ENCODE results near the gene ZNF385D. TPM values are rescaled to one million over a fixed set of nuclear protein-coding genes. Genes with fewer than 3 reads are reported as not detected.

ZNF385D gene
- total and polyA plus RNA-seq, 4 donors: 0.17 to 30.9 (median 1.9) TPM

DNA sequence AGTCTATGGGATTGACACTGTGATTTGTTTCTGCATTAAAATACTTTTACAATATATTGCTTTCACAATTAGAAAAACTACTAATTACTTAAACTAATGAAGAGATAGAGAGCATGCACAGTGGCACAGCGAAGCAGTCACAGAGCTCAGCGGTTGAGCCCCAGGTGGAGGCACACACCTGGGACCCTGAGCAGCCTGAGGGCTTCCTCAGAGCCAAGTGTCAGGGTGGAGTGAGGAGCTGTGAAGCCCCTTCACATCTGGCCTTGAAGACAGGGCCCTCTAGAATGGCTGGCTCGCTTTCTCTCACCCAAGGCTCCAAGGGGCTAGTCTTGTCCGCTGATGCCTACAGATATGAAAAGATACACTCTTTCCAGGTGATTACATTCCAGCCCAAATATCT is 287.7 kb downstream of the ZNF385D start:
- WGBS, 2 donors: 89 to 97% methylated on average over 4 of the region's 4 CpGs
- Histone ChIP-seq H3K27ac (ENCODE audit: low read depth in 1 of 2, low read length in 1 of 2) (no peak overlapping the region), H3K36me3 (ENCODE audit: control insufficient read depth in 4 of 4, insufficient read depth in 4 of 4, low read length in 4 of 4) (peaks cover 0 to 2% (median 0%) of the 10 kb centered on the region in 4 donors), H3K9me3 (ENCODE audit: control insufficient read depth in 4 of 4, insufficient read depth in 3 of 4, low read length in 3 of 4) (no peaks in the 10 kb centered on the region), H3K9ac (ENCODE audit: insufficient read depth in 1 of 2, low read length in 2 of 2) (no peak overlapping the region), H3K27me3 (ENCODE audit: control insufficient read depth in 3 of 3, insufficient read depth in 3 of 3, low read length in 2 of 3) (no peaks in the 10 kb centered on the region), H3K4me1 (ENCODE audit: control insufficient read depth in 5 of 5, insufficient read depth in 5 of 5, low read length in 5 of 5) (peaks cover 0 to 5% (median 0%) of the 10 kb centered on the region in 5 donors), H3K4me3 (no peak overlapping the region)
- TF ChIP-seq, protein P1, sequence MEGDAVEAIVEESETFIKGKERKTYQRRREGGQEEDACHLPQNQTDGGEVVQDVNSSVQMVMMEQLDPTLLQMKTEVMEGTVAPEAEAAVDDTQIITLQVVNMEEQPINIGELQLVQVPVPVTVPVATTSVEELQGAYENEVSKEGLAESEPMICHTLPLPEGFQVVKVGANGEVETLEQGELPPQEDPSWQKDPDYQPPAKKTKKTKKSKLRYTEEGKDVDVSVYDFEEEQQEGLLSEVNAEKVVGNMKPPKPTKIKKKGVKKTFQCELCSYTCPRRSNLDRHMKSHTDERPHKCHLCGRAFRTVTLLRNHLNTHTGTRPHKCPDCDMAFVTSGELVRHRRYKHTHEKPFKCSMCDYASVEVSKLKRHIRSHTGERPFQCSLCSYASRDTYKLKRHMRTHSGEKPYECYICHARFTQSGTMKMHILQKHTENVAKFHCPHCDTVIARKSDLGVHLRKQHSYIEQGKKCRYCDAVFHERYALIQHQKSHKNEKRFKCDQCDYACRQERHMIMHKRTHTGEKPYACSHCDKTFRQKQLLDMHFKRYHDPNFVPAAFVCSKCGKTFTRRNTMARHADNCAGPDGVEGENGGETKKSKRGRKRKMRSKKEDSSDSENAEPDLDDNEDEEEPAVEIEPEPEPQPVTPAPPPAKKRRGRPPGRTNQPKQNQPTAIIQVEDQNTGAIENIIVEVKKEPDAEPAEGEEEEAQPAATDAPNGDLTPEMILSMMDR (IDR thresholded peaks at IDR 0.05; ENCODE audit: control extremely low read depth, extremely low read depth): no peak
- no peak for DNase-seq
- ATAC-seq (ENCODE audit: insufficient read depth, low FRiP score): no peak

DNA sequence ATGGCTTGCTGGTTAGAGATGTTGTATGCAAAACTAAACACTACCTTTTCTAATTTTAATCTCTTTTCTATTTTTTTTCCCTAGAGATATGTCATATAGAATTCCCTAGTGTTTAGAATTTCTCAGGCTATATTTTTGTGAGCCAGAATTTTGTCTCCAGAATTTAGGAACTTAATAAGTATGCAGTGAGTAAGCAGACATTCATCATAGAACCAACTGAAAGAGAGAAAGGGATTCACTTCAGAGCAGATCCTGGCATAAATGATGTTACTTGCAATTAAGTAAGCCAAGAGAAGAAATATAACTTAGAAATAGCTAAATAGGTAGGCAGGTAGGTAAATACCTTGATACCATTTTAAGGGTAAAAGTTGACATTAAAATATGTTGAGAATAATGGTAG is 288.9 kb downstream of the ZNF385D start:
- Histone ChIP-seq H3K4me1 (ENCODE audit: control insufficient read depth in 5 of 5, insufficient read depth in 5 of 5, low read length in 5 of 5) (peaks cover 0 to 5% (median 0%) of the 10 kb centered on the region in 5 donors), H3K9me3 (ENCODE audit: control insufficient read depth in 4 of 4, insufficient read depth in 3 of 4, low read length in 3 of 4) (no peaks in the 10 kb centered on the region), H3K27ac (ENCODE audit: low read depth in 1 of 2, low read length in 1 of 2) (no peak overlapping the region), H3K4me3 (no peak overlapping the region), H3K9ac (ENCODE audit: insufficient read depth in 1 of 2, low read length in 2 of 2) (no peak overlapping the region), H3K36me3 (ENCODE audit: control insufficient read depth in 4 of 4, insufficient read depth in 4 of 4, low read length in 4 of 4) (peaks cover 0 to 2% (median 0%) of the 10 kb centered on the region in 4 donors), H3K27me3 (ENCODE audit: control insufficient read depth in 3 of 3, insufficient read depth in 3 of 3, low read length in 2 of 3) (no peaks in the 10 kb centered on the region)
- ATAC-seq (ENCODE audit: insufficient read depth, low FRiP score): no peak
- no peak for DNase-seq
- TF ChIP-seq, protein P1 (IDR thresholded peaks at IDR 0.05; ENCODE audit: control extremely low read depth, extremely low read depth): no peak

DNA sequence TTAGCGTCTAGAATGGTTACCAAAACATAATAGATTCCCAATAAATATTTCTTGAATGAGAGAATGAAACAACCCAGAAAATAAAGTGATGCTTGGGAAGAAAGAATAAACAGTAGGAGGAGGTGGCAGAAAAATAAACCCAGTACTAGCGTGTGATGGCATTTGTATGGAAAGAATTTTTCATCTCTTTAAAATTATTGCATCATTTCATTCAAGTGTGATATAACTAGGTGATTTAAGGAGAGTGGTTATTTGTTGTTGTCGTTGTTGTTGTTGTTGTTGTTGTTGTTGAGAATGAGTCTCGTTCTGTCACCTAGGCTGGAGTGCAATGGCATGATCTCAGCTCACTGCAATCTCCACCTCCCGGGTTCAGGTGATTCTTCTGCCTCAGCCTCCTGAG is 293.9 kb downstream of the ZNF385D start:
- TF ChIP-seq, protein P1 (IDR thresholded peaks at IDR 0.05; ENCODE audit: control extremely low read depth, extremely low read depth): no peak
- Histone ChIP-seq H3K9ac (ENCODE audit: insufficient read depth in 1 of 2, low read length in 2 of 2) (no peak overlapping the region), H3K27ac (ENCODE audit: low read depth in 1 of 2, low read length in 1 of 2) (no peak overlapping the region), H3K27me3 (ENCODE audit: control insufficient read depth in 3 of 3, insufficient read depth in 3 of 3, low read length in 2 of 3) (no peaks in the 10 kb centered on the region), H3K36me3 (ENCODE audit: control insufficient read depth in 4 of 4, insufficient read depth in 4 of 4, low read length in 4 of 4) (peaks cover 0 to 2% (median 0%) of the 10 kb centered on the region in 4 donors), H3K9me3 (ENCODE audit: control insufficient read depth in 4 of 4, insufficient read depth in 3 of 4, low read length in 3 of 4) (no peaks in the 10 kb centered on the region), H3K4me1 (ENCODE audit: control insufficient read depth in 5 of 5, insufficient read depth in 5 of 5, low read length in 5 of 5) (no peaks in the 10 kb centered on the region), H3K4me3 (no peak overlapping the region)
- 80 to 86% methylated on average over 5 of the region's 5 CpGs for WGBS, 2 donors
- DNase-seq (no peak), ATAC-seq (ENCODE audit: insufficient read depth, low FRiP score) (no peak)

DNA sequence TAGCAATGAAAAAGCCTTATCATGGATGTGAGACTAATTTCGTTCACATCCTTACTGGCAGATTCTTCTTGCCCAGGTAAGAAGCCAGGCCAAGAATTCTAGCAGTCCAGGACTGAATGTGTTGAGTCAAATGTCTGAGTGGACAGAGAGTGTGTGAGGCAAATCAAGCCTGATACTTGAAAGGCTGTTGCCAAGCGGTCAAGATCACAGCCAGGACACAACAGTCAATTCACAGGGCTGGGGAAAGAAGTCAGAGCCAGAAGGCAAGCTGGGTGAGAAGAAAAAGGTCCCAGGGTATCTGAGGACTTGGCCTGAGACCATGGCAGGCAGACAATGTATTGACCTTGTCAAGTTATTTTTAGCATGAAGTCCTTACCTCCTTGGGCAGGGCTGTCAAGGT is 301.3 kb downstream of the ZNF385D start:
- Histone ChIP-seq H3K27me3 (ENCODE audit: control insufficient read depth in 3 of 3, insufficient read depth in 3 of 3, low read length in 2 of 3) (no peaks in the 10 kb centered on the region), H3K9me3 (ENCODE audit: control insufficient read depth in 4 of 4, insufficient read depth in 3 of 4, low read length in 3 of 4) (peaks cover 0 to 4% (median 0%) of the 10 kb centered on the region in 4 donors), H3K9ac (ENCODE audit: insufficient read depth in 1 of 2, low read length in 2 of 2) (no peak overlapping the region), H3K27ac (ENCODE audit: low read depth in 1 of 2, low read length in 1 of 2) (no peak overlapping the region), H3K36me3 (ENCODE audit: control insufficient read depth in 4 of 4, insufficient read depth in 4 of 4, low read length in 4 of 4) (no peaks in the 10 kb centered on the region), H3K4me3 (no peak overlapping the region), H3K4me1 (ENCODE audit: control insufficient read depth in 5 of 5, insufficient read depth in 5 of 5, low read length in 5 of 5) (peaks cover 0 to 46% (median 3%) of the 10 kb centered on the region in 5 donors)
- DNase-seq (no peak), ATAC-seq (ENCODE audit: insufficient read depth, low FRiP score) (no peak)
- TF ChIP-seq, protein P1 (IDR thresholded peaks at IDR 0.05; ENCODE audit: control extremely low read depth, extremely low read depth): no peak
- WGBS, 2 donors: 25 to 63% methylated on average over 2 of the region's 2 CpGs

Data from lung (tissue), 12 donors.